Gastroesophageal sphincter (tissue), 4 donors: ENCODE measurements around the gene TRMU. TPM values are rescaled to one million over a fixed set of nuclear protein-coding genes. Genes with fewer than 3 reads are reported as not detected.

Source experiments
- ATAC-seq: fragments of 150-250 bp; one replicate; pipeline ENCODE4 v1.9.1; 2016; ENCODE audit warnings: mild to moderate bottlenecking, moderate library complexity
- H3K27ac ChIP-seq, 4 donors: fragments of 200-600 bp; sonication (generic) in 3 of 4; 1 replicate in 3 of 4; 2 replicates in 1 of 4; pipeline ENCODE4 v1.5.1; 2016 to 2019
- H3K27me3 ChIP-seq: fragments of 200-600 bp; sonication (generic); one replicate; pipeline ENCODE4 v1.5.1; 2019
- H3K36me3 ChIP-seq, 2 donors: fragments of 200-600 bp; sonication (generic); one replicate each; pipeline ENCODE4 v1.5.1; 2019; ENCODE audit warnings: control low read depth in 1 of 2
- H3K4me1 ChIP-seq, 3 donors: fragments of 200-600 bp; sonication (generic); 1 replicate in 2 of 3; 2 replicates in 1 of 3; pipeline ENCODE4 v1.5.1; 2016 to 2019; ENCODE audit warnings: control low read depth in 2 of 3
- H3K4me3 ChIP-seq, 2 donors: fragments of 200-600 bp; sonication (generic); one replicate each; pipeline ENCODE4 v1.5.1; 2019; ENCODE audit warnings: mild to moderate bottlenecking in 1 of 2, moderate library complexity in 1 of 2
- H3K9me3 ChIP-seq, 3 donors: fragments of 200-600 bp; sonication (generic); one replicate each; pipeline ENCODE4 v1.5.1; 2017 to 2019; ENCODE audit warnings: control low read depth in 2 of 3
- EP300 ChIP-seq: sonication (generic); formaldehyde crosslinking; IDR thresholded peaks from one replicate; pipeline ENCODE4 v1.6.1; 2017; ENCODE audit warnings: antibody characterized with exemption, mild to moderate bottlenecking
- POLR2A ChIP-seq, 2 donors: fragments of 450-650 bp; IDR thresholded peaks; one replicate each; pipeline ENCODE4 v1.6.1; 2017; ENCODE audit warnings: antibody characterized with exemption in 2 of 2, mild to moderate bottlenecking in 2 of 2, moderate library complexity in 1 of 2
- POLR2AphosphoS5 ChIP-seq: sonication (generic); formaldehyde crosslinking; IDR thresholded peaks from one replicate; pipeline ENCODE4 v1.6.1; 2017; ENCODE audit warnings: antibody characterized with exemption
- WGBS, 2 donors: methylation state at CpG; one replicate each; pipeline ENCODE4 v1.1.5; 2018; ENCODE audit warnings: low coverage in 1 of 2; 5-methylcytosine and 5-hydroxymethylcytosine counted together
- total RNA-seq, 4 donors: library from RNA; depleted of rRNA; stranded (reverse); fragments of >200 nt; gene quantifications; one replicate each; pipeline ENCODE4 v1.1.0, GENCODE V29; 2016
- TF ChIP-seq, protein P1 (sequence below), 4 experiments: fragments of 200-600 bp in 2 of 4; fragments of 450-650 bp in 2 of 4; sonication (generic) in 1 of 4; IDR thresholded peaks; one replicate each; pipeline ENCODE4 v1.5.1; 2017 to 2019; ENCODE audit warnings: antibody characterized with exemption in 4 of 4, mild to moderate bottlenecking in 2 of 4, moderate library complexity in 2 of 4

Gene TRMU
- total RNA-seq, 4 donors from 2014 or later = 9.9 to 33.8 (median 24.6) TPM

- no peaks in the 10 kb centered on the region for H3K9me3 ChIP-seq
- H3K27ac ChIP-seq = no peak overlapping the region
- no peaks in the 10 kb centered on the region for H3K4me1 ChIP-seq
- ATAC-seq = no peak
- WGBS, 2 donors = no CpG with 5 or more reads among the region's 35 CpGs
- peaks cover 0 to 9% of the 10 kb centered on the region in 2 donors for H3K36me3 ChIP-seq
- no peak for TF ChIP-seq POLR2AphosphoS5
- no peak for TF ChIP-seq POLR2A (IDR thresholded peaks at IDR 0.05)
- TF ChIP-seq EP300 = no peak
- TF ChIP-seq, protein P1, sequence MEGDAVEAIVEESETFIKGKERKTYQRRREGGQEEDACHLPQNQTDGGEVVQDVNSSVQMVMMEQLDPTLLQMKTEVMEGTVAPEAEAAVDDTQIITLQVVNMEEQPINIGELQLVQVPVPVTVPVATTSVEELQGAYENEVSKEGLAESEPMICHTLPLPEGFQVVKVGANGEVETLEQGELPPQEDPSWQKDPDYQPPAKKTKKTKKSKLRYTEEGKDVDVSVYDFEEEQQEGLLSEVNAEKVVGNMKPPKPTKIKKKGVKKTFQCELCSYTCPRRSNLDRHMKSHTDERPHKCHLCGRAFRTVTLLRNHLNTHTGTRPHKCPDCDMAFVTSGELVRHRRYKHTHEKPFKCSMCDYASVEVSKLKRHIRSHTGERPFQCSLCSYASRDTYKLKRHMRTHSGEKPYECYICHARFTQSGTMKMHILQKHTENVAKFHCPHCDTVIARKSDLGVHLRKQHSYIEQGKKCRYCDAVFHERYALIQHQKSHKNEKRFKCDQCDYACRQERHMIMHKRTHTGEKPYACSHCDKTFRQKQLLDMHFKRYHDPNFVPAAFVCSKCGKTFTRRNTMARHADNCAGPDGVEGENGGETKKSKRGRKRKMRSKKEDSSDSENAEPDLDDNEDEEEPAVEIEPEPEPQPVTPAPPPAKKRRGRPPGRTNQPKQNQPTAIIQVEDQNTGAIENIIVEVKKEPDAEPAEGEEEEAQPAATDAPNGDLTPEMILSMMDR (IDR thresholded peaks at IDR 0.05) = no peak
- no peak overlapping the region for H3K4me3 ChIP-seq
- H3K27me3 ChIP-seq = peaks cover 33% of the 10 kb centered on the region
Observed at GRCh38 chr22:46363611-46364321, 28.3 kb downstream of the TRMU start.

- Histone ChIP-seq H3K4me1 (no peaks in the 10 kb centered on the region), H3K27ac (no peak overlapping the region), H3K27me3 (peaks cover 33% of the 10 kb centered on the region), H3K9me3 (no peaks in the 10 kb centered on the region), H3K36me3 (peaks cover 0 to 1% of the 10 kb centered on the region in 2 donors), H3K4me3 (no peak overlapping the region)
- WGBS, 2 donors = no CpG with 5 or more reads among the region's 26 CpGs
- no peak for ATAC-seq
- TF ChIP-seq POLR2A (IDR thresholded peaks at IDR 0.05) = no peak
- no peak for TF ChIP-seq EP300
- TF ChIP-seq, protein P1 (IDR thresholded peaks at IDR 0.05) = no peak
- TF ChIP-seq POLR2AphosphoS5 = no peak
Observed at GRCh38 chr22:46364341-46365165, 29.0 kb downstream of the TRMU start.

- Histone ChIP-seq H3K27me3 (peaks cover 33% of the 10 kb centered on the region), H3K27ac (no peak overlapping the region), H3K36me3 (no peaks in the 10 kb centered on the region), H3K4me1 (no peaks in the 10 kb centered on the region), H3K9me3 (no peaks in the 10 kb centered on the region), H3K4me3 (no peak overlapping the region)
- no peak for TF ChIP-seq POLR2A (IDR thresholded peaks at IDR 0.05)
- WGBS, 2 donors = no CpG with 5 or more reads among the region's 22 CpGs
- ATAC-seq = no peak
Observed at GRCh38 chr22:46365166-46365624, 29.7 kb downstream of the TRMU start.

DNA sequence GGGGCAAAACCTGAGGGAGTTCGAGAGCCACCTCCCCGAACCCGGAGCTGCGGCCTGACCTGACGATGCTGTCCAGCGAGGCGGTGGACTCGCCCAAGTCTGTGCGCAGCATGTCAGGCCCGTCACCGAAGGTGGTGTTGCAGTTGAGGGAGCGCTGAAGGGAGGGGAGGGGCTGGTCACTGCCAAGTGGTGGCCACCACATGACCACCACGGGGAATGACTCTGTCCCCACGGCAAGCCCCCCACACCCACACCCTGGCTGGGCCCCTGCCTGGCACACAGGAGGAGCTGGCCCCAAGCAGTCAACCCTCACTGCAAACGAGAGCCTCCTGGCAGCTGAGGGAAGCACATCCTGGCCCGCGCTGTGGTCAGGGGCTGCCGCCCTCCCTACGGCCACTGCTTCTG, 30.8 kb downstream of the TRMU start:
- no peak for ATAC-seq
- WGBS, 2 donors = 62 to 76% methylated on average over 3 to 12 of the region's 19 CpGs

More for the DNA sequence above, 30.8 kb downstream of the TRMU start:
- no peaks in the 10 kb centered on the region for H3K36me3 ChIP-seq
- no peaks in the 10 kb centered on the region for H3K4me1 ChIP-seq
- H3K4me3 ChIP-seq = no peak overlapping the region
- H3K27me3 ChIP-seq = peaks cover 33% of the 10 kb centered on the region
- H3K27ac ChIP-seq = no peak overlapping the region
- TF ChIP-seq, protein P1 (IDR thresholded peaks at IDR 0.05) = no peak
- TF ChIP-seq EP300 (no peak), POLR2A (IDR thresholded peaks at IDR 0.05) (no peak), POLR2AphosphoS5 (no peak)
- H3K9me3 ChIP-seq = no peaks in the 10 kb centered on the region
